Activated T-helper 1 cell treated with anti-CD3 and anti-CD28 coated beads, Interleukin-2, amount 50 U/mL, for 16 hours (primary cell): Measurements from ENCODE around the gene YIPF2.
"Not testable (repeated sequence)": the region's sequence is repeated elsewhere in the genome, so short reads cannot be mapped to it uniquely, and the experiment has no call there.

Experiments used
- DNase-seq, 2 donors: peaks; one replicate each; pipeline ENCODE4 v3.0.0-alpha.2; 2020; ENCODE audit warnings: low read depth in 1 of 2, low spot score in 1 of 2

YIPF2 gene

DNA sequence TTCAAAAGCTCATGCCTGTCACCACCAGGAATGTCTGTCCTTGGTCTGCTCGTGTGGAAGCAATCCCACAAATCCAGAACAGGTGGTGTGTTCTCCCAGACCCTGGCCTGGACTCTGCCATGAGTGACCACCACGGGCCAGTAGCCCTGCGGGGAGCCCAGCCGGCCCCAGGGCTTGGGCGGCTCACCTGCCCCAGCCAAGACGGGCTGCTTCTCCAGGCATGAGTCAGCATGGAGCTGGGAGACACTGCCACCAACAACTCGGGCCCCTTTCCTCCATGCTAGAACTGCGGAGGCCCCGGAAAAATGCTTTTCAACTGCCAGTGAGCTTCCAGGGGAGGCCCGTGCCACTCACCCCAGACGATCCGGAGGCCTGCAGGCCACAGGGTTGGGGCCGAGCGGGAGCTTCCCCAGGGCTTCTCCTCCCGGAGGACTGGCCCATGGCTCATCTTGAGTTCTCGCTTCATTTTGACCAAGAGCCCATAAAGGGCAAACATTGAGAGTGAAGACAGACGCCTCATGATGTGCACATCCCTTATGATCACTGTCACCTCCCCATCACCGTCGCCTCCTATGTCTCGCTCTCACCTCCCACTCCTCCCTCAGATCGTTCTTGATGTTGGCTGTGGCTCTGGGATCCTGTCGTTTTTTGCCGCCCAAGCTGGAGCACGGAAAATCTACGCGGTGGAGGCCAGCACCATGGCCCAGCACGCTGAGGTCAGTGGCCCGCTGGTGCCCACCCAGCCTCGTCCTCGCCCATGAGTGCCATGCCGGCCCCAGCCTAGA lies 16.7 kb downstream of the YIPF2 start:
- DNase-seq = no peak

DNA sequence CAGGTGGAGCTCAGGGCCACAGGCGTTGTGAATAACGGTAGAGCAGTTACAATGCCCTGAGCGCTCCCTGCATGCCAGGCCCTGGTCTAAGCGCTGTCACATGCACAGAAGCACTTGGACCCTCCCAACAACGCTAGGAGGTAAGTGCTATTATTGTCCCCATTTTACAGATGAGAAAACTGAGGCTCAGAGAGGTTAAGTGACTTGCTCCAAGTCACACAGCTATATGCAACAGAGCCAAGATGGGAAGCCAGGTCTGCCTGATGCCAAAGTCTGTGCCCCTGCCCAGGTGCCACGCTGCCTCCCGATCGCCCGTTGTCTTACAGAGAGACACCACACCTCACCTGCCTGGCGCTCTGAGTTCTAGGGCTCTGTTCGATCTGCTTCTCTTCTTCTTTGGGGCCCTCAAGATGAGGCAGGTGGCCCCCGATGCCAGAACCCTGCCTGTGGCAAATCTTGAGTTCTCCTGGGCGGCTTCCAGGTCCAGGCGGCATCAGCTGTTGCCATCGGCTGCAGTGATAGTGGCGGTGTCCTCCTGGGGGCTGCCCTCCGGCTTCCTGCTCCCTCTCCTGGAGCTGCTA lies 20.0 kb downstream of the YIPF2 start:
- no peak for DNase-seq

DNA sequence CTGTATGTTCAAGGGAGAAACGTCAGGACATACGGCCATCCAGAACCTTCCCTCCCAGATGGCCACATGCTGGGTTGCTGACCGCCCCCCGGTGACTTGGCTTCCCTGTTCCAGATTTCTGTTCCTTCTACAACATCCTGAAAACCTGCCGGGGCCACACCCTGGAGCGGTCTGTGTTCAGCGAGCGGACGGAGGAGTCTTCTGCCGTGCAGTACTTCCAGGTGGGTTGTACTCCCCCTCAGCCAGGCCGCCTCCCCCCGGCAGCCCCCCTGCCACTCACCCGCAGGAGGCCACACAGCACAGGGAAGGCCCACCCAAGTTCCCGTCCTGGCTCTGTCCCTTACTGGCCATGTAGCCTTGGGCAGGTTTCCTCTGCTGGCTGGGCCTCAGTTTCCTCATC lies 20.5 kb downstream of the YIPF2 start:
- no peak for DNase-seq

DNA sequence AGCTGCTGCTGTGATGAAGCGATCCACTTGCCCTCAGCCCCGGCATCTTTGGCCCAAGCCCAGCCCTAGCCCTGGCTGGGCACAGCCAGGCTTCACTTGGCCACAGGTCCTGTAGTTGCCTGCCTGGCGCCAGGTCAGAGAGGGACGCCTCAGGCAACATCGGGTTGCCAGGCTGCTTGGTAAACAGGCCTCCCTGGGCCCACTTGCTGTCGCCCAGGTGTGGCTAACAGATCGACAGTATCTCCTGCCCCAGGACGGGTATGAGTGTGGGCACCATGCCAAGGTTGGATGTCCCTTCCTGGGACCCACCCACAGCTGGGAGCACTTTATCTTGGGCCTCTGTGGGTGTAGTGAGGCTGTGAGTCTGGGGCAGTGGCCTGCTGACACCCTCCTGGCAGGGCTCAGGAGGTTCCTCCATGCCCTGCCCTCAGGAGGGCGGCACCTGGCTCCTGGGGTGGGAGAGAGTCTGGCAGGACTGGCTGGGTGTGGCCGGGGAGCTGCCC lies 29.2 kb downstream of the YIPF2 start:
- no peak for DNase-seq

DNA sequence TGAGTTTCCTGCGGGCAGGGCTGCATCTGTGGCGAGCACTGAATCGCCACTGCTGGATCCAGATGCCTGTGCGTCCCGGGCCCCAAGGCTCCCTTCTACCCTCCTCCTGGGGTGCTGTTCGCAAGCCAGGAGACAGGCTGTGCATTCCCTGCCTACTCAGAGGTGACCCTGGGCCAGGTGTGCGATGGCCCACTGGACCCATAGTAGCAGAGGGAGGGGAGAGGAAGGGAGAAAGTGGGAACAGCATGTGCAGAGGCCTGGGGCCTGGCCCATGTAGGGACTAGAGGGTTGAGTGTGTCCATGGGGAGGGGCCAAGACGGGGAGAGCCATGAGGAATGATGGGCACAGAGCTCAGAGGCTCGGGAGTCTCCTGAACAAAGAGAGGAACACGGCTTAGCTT lies 29.8 kb downstream of the YIPF2 start:
- no peak for DNase-seq

DNA sequence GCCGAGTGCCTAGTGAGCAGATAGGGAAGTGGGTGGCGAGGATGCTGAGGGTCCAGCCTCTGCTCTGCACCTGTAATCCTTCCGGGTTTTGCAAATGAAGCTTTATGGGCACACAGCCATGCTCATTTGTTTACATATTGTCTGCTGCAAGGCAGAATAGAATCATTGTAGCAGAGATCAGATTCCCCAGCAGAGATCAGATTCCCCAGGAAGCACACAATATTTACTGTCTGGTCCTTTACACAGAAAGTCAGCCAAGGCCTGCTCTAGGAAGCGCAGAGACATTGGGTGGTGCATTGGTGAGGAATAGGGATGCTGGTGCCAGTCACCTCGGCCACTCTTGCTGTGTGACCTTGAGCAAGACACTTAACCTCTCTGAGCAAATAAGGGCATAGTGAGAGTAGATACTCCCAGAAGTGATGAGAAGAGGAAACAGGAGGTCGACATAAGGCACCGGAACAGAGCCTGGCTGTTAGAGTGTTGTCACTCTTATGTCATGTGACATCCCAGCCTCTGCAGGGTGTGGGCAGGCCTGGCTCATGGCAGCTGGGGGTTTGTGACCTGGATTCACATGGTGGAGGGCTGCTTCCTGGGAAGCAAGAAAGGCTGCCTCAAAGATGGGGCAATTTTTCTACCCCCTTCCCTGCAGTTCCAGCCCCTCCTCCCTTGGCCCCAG lies 31.4 kb downstream of the YIPF2 start:
- DNase-seq = no peak

DNA sequence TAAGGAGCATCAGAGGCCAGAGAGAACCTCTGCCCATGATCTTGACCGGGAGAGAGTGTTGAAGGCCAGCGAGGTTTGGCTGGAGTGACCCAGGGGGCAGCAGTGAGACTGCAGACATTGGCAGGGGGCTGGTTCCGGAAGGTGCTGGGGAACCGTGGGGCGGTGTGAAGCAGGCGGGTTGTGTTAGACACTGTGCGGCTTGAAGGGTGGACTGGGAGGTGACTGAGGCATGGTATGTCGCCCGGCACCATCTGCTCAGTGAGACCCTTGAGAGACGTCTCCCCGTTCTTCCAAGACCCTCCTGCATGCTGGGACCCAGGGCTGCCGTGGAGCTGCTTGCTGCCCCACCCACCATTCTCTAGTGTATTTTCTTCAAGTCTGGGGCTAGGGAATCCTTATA lies 32.5 kb downstream of the YIPF2 start:
- DNase-seq = no peak

DNA sequence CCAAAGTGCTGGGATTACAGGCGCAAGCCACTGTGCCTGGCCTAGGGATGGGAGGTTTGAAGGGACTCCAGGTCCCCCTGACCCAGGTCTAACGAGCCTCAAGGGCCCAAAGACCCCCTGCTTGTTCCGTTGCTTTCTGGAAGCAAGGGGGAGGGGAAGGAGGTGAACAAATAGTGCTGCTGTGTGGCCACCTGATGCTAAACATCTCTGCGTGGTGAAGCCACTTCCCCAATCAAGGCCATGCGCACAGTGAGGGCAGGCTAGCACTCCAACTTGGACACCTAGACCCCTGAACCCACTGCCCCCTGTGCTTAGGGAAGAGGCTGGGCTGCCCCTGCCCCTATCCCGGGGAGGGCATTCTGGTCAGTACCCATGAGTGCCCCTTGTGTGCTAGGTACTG lies 33.1 kb downstream of the YIPF2 start:
- no peak for DNase-seq

DNA sequence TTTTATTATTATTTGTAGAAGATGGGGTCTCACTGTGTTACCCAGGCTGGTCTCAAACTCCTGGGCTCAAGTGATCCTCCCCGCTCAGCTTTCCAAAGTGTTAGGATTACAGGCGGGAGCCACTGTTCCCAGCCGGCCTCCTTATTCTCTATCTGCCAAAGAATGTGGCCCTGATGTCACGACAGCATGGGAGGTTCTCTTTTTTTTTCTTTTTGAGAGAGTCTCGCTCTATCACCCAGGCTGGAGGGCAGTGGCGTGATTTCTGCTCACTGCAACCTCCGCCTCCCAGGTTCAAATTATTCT lies 33.6 kb downstream of the YIPF2 start:
- no peak for DNase-seq

DNA sequence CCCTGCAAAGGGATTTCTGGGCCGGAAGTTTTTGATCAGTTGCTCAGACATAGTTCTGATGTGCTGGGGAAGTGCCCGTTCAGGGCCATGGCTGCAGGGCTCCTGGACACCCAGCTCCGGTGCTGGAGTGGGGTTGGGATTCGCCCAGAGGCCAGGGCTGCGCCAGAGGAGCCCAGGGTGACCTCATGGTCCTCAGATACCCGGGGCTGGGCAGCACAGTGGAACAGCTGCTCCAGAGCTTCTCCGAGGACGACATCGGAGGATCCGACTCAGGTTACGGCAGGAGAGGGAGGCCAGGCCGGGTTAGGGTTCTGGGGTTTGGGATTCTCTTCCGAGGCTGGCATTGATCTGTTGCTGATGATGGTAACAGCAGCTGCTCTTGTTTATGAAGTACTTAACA lies 36.2 kb downstream of the YIPF2 start:
- DNase-seq = no peak

DNA sequence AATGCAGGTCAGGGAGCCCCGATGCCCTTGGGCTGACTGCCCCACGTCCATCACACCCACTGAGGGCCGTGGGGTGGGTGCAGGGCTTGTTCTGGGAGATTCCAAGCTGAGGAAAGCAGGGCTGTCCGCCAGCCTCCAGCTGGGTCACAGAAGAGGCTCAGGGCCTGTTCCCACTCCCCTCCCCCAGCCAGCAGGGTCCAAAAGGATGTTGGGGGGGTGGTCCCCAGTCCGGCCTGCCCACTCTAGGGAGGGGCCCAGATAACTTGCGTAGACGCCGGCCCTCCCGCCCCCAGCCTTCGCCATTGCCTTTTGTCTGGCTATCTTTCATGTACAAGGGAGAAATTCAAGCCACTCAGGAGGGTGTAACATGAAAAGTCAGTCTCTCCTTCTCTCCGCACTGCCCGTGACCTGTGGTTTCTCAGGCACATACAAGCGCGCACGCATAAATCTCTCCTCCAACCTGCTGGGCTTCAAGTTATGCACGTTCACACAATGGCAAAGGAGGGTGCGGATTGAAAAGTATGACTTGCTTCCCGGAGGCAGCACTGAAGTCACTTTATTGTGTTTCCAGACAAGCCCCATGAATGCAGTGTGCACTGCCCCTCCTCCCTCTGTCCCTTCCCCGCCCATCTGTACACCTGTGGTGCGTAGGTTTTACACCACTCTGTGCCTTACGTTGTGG lies 36.9 kb downstream of the YIPF2 start:
- DNase-seq = no peak

DNA sequence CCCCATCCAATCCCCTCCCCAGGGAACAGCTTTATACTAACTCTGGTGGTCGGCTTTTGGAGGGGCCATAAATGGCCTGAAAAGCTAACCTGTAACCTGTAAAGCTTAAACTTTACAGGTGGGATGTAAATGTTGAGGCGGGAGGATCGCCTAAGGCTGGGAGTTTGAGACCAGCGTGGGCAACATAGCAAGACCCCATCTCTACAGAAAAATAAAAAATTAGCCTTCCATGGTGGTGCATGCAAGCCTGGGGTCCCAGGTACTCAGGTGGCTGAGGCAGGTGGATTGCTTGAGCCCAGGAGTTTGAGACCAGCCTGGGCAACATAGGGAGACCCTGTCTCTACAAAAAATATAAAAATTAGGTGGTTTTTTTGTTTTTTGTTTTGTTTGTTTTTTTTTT lies 38.6 kb downstream of the YIPF2 start:
- DNase-seq = no peak

DNA sequence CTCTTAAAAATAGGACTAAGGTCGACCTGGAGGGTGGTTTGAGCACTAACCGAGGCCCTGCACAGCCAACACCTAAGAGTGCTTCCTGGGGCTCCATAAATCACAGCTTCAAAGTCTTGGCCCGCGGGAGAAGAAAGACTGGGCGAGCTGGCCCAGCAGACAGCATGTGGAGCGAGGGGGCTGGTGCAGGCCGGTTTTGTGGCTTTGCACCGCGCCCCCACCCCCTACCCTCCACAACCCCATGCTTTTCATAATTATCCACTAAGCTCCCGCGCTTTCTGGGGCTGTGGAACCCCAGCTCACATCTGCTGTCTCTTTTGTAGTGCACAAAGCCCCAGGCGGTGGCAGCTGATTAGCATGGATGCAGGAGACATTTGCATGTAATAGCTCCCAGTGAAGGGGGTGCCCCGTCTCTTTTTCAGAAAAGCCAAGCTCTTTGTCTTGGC lies 40.0 kb downstream of the YIPF2 start:
- DNase-seq = no peak

DNA sequence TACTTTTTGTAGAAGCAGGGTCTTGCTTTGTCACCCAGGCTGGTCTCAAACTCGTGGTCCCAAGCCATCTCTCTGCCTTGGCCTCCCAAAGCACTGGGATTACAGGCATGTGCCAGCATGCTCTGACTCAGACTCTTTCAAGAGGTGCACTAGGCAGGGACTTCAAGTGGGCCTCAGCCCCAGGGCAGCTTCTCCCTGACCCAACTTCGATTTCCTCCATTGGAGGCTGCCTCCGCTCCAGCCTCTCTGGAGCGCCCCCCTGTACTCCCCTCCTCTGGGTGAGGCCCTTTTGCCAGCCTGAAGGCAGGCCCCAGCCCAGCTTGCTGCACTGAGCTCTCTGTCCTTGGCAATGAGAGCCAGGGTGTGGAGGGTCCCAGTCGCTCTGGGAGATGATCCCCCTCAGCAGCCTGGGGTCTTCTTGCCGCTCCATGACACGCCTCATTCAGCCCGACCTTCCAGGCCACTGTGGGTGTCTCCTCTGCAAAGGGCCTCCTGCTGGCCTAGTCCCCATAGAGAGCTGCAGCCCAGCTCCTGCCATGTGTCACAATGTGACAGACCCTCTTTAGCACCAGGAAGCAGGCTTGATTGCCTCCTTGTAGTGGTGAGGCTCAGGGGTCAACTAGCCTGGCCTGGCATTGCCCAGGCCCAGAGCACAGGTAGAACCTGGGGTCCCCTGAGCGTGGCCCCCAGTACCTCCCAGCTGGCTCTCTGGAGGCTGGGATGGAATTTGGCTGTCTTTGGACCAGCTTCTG lies 40.6 kb downstream of the YIPF2 start:
- DNase-seq = no peak

DNA sequence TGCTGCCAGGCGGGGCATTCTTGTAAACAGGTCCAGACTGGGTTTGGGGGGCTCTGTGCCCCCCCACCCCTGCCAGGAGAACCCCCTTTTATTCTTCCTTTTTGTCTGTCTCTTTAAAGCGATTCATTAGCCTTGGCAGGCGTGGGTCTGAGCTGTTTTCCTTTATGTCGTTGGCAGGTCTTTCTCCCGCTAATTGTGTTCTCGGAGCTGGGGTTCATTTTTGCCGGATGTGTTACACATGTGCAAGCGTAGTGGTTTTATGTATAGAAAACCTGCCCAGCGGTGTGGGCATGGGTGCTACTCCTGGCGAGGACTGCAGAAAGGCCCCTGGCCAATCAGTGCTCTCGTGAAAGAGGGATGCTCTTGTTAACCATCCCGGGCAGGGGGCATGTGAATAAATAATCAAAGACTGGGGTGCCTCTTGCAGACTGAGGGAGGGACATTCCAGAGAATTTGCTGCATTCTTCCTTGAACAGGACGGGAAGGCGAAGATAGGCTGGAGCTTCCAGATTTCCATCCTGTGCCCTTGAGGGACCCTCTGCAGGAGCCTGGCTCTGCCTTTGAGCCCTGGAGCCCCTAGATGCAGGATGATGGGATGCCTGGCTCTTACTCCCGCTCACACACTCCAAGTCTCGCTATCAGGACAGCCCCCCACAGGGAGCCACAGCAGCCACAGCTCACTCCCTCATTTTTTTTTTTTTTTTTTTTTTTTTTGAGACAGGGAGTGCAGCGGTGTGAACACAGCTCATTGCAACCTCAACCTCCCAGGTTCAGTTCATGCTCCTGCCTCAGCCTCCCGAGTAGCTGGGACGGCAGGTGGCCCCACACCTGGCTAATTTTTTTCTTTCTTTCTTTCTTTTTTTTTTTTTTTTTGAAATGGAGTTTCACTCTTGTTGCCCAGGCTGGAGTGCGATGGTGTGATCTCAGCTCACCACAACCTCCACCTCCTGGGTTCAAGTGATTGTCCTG lies 43.0 kb downstream of the YIPF2 start:
- DNase-seq = no peak

DNA sequence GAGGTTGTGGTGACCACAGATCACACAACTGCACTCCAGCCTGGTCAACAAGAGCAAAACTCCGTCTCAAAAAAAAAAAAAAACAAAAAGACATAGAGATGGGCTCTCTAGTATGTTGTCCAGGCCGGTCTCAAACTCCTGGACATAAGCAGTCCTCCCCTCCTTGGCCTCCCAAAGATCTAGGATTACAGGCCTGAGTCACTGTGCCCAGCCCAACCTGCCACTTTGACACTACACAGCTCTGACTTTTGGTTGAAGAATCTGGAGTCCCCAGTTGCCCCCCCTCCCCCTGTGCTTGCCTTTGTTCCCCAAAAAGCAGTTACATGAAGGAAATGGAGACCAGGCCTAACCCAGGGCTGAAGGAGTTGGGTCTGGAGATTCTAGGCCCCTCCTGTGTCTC lies 44.2 kb downstream of the YIPF2 start:
- no peak for DNase-seq

DNA sequence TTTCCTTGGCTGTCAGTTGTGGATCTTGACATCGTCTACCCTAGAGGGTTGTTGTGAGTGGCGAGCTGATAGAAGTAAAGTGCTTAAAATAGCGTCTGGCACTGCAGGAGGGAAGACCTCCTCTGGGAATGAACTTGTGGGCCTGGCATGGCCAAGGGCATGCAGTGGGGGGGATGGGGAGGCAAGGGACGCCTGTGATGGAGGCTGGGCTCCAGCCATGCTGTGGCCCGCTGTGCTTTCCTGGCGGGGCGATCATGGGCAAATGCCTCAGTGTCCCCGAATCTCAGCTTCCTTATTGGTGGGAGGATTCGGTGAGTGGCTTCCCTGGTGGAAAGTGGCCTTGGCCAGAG lies 46.4 kb downstream of the YIPF2 start:
- no peak for DNase-seq

DNA sequence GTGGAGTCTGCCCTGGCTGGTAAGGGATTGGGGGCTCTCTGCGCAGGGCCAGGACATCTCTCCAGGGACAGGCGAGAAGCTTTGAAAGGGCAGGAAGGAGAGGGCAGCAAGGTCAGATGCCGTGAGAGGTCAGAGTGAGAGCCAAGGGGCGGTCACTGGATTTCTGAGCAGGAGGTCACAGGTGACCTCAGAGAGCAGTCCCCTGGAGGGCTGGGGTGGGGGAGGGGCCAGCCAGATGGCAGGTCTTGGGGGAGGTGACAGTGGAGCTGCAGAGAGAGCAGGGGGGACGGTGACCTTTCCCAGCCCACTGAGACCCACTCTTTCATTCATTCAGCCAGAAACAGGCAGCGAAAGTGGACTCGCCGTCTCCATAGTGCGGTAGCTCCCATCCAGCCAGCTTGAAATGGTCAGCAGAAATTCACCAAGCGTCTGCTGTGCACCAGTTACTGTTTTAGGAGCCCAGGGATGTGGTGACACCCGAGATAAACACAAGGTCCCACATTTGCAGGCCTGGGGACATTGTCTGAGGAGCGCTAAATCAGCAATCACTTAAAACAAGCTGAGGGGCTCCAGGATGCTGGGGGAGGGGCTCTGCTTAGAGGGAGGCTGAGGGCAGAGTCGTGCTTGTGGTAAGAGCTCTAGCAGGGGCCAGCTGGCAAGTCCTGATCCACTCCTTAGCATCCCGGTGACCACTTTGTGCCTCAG lies 46.9 kb downstream of the YIPF2 start:
- DNase-seq = no peak

DNA sequence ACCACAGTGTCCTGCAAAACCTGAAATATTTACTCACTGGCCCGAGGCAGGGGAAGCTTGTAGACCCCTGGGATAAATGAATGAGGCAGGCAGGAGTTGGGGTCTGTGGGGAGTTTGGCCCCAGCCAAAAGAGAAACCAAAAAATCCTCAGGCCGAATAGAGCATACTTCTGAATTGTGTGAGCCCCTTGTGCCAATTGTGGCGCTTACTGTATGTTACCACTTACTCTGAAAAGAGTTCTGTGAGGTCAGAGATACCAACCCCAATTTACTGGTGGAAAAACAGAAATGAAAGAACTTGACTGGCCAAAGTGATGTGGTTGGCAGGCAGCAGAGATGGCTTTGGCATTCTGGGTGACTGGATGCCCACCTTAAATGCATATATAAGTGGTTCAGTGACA lies 50.2 kb downstream of the YIPF2 start:
- DNase-seq = no peak

DNA sequence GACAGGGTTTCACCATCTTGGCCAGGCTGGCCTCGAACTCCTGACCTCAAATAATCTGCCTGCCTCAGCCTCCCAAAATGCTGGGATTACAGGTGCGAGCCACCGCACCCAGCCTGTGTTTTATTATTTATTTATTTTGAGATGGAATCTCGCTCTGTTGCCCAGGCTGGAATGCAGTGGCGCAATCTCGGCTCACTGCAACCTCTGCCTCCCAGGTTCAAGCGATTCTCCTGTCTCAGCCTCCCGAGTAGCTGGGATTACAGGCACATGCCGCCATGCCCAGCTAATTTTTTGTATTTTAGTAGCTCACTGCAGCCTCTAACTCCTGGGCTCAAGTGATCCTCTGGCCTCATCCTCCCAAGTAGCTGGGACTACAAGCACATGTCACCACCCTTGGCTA lies 50.8 kb downstream of the YIPF2 start:
- DNase-seq = not testable (repeated sequence)
